Right ventricle myocardium superior (tissue), 1 donor: ENCODE measurements around the gene GID8. TPM values are rescaled to one million over a fixed set of nuclear protein-coding genes. Genes with fewer than 3 reads are reported as not detected.

Experiments used
- ATAC-seq: fragments of 200-7000 bp; cut with Tn5 transposase; one replicate; pipeline ENCODE4 v1.9.1; 2020; ENCODE audit warnings: mild to moderate bottlenecking; ENCODE audit not compliant: poor library complexity
- DNase-seq: peaks from one replicate; pipeline ENCODE4 v3.0.0-alpha.2; 2020
- intact Hi-C: fragments of 100-400 bp; cut with DNase I; formaldehyde crosslinking; loops from one replicate; pipeline ENCODE4 v1.11.2; 2022
- long read RNA-seq: library from polyadenylated mRNA; unstranded; transcript quantifications from one replicate; pipeline ENCODE4 v2.0.0, GENCODE V29; 2021
- total RNA-seq: library from RNA; stranded (reverse); fragmentation: NEBNext Ultra II Directional; extraction: Animal tissue kit (Norgen Biotek cat#: 25700); gene quantifications from one replicate; pipeline ENCODE4 v1.2.1, GENCODE V29; 2021
- donor health status: DM: no; HTN: yes; CAD: no; lungs with severe emphysema.

GID8 gene
- total RNA-seq = 15.5 TPM
- long read RNA-seq, full-length matches to known transcripts = 40 of 49 reads
- long read RNA-seq, partial matches to known transcripts = 6 of 49 reads
- long read RNA-seq, other reads (novel, unspliced or antisense) = 3 of 49 reads

GRCh38 chr20:62938105-62938888 is at the start of gene GID8:
TSS of gene GID8 (plus strand) at chr20:62938147. CDS start at chr20:62941503, 3,356 bp downstream.
- intact Hi-C loops = no loop called here
- peak; percentile 35 for ATAC-seq
- DNase-seq = peak; percentile 67

GRCh38 chr20:62888406-62888805 is 49.5 kb upstream of the GID8 start:
- ATAC-seq (no peak), DNase-seq (no peak)
- intact Hi-C loops = no loop called here

GRCh38 chr20:62888910-62889309 is 49.0 kb upstream of the GID8 start:
- ATAC-seq (no peak), DNase-seq (no peak)
- intact Hi-C loops = no loop called here

- no peak for DNase-seq
- no peak for ATAC-seq
- intact Hi-C loops = no loop called here
Observed at GRCh38 chr20:62889411-62889810, 48.5 kb upstream of the GID8 start.

GRCh38 chr20:62889871-62890270 is 48.1 kb upstream of the GID8 start:
- DNase-seq (no peak), ATAC-seq (no peak)
- intact Hi-C loops = no loop called here

- ATAC-seq = no peak
Observed at GRCh38 chr20:62890444-62890843, 47.5 kb upstream of the GID8 start.

GRCh38 chr20:62891111-62891510 is 46.8 kb upstream of the GID8 start:
- no peak for DNase-seq
- no peak for ATAC-seq
- intact Hi-C loops = no loop called here

More at GRCh38 chr20:62890444-62890843, 47.5 kb upstream of the GID8 start:
- DNase-seq = no peak
- intact Hi-C loops = no loop called here

- DNase-seq (no peak), ATAC-seq (no peak)
- intact Hi-C loops = no loop called here
Observed at GRCh38 chr20:62892348-62893304, 45.3 kb upstream of the GID8 start.

GRCh38 chr20:62893700-62894099 is 44.2 kb upstream of the GID8 start:
- no peak for DNase-seq
- intact Hi-C loops = no loop called here
- ATAC-seq = no peak

- intact Hi-C loops = no loop called here
- no peak for DNase-seq
- ATAC-seq = no peak
Observed at GRCh38 chr20:62894261-62894660, 43.7 kb upstream of the GID8 start.

- intact Hi-C loops = no loop called here
- no peak for DNase-seq
- ATAC-seq = no peak
Observed at GRCh38 chr20:62895539-62895938, 42.4 kb upstream of the GID8 start.

- intact Hi-C loops = no loop called here
- DNase-seq (no peak), ATAC-seq (no peak)
Observed at GRCh38 chr20:62896526-62896925, 41.4 kb upstream of the GID8 start.

- DNase-seq (no peak), ATAC-seq (no peak)
- intact Hi-C loops = no loop called here
Observed at GRCh38 chr20:62897666-62898065, 40.3 kb upstream of the GID8 start.

- ATAC-seq (no peak), DNase-seq (no peak)
- intact Hi-C loops = no loop called here
Observed at GRCh38 chr20:62898093-62898964, 39.6 kb upstream of the GID8 start.

- intact Hi-C loops = no loop called here
- no peak for DNase-seq
- ATAC-seq = no peak
Observed at GRCh38 chr20:62898970-62899632, 38.8 kb upstream of the GID8 start.

- intact Hi-C loops = no loop called here
- ATAC-seq = peak; percentile 56
- DNase-seq = no peak
Observed at GRCh38 chr20:62899633-62900051, 38.3 kb upstream of the GID8 start.

- ATAC-seq (peak; percentile 93), DNase-seq (peak; percentile 79)
- intact Hi-C loops = no loop called here
Observed at GRCh38 chr20:62900052-62900691, 37.8 kb upstream of the GID8 start.
